Astrocyte of the spinal cord (primary cell): ENCODE measurements around the gene CHST9.
"Not testable (repeated sequence)": the region's sequence is repeated elsewhere in the genome, so short reads cannot be mapped to it uniquely, and the experiment has no call there.

Experiments
- DNase-seq: peaks from one replicate; pipeline ENCODE4 v3.0.0; 2011; ENCODE audit warnings: low read depth, low spot score
- H3K4me3 ChIP-seq: 2 replicates; pipeline ENCODE4 v1.5.1; 2011; ENCODE audit warnings: low read depth, mild to moderate bottlenecking, low read length, moderate library complexity
- in situ Hi-C: cut with HindIII; loops from 2 replicates; pipeline ENCODE4 v1.10.0; 2017; ENCODE audit warnings: low sequenced_read_pairs
- TF ChIP-seq, protein P1 (sequence below): IDR thresholded peaks from 2 replicates; pipeline ENCODE4 v1.5.1; 2012; ENCODE audit warnings: low read depth, mild to moderate bottlenecking, low read length, inconsistent platforms

The CHST9 gene

DNA sequence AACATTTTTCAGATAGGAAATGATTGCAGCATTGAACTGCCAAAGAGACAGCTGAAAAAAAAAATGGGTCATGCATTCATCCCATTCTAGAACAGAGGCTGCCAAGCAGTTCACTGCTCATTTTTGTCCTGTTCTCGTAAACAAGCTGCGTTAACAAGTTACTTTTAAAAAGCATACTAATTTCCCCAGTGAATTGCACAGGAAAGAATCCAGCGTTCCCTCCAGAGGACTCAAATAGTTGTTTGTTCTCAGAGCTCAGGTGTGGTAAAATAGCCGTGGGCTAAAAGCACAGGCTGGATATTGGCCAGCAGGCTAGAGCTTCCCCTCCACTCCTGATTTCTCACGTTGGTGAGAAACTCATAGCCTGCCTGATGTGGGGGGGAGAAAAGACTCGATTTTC lies 243.5 kb downstream of the CHST9 start:
- in situ Hi-C loops = no loop called here
- TF ChIP-seq, protein P1, sequence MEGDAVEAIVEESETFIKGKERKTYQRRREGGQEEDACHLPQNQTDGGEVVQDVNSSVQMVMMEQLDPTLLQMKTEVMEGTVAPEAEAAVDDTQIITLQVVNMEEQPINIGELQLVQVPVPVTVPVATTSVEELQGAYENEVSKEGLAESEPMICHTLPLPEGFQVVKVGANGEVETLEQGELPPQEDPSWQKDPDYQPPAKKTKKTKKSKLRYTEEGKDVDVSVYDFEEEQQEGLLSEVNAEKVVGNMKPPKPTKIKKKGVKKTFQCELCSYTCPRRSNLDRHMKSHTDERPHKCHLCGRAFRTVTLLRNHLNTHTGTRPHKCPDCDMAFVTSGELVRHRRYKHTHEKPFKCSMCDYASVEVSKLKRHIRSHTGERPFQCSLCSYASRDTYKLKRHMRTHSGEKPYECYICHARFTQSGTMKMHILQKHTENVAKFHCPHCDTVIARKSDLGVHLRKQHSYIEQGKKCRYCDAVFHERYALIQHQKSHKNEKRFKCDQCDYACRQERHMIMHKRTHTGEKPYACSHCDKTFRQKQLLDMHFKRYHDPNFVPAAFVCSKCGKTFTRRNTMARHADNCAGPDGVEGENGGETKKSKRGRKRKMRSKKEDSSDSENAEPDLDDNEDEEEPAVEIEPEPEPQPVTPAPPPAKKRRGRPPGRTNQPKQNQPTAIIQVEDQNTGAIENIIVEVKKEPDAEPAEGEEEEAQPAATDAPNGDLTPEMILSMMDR = no peak

DNA sequence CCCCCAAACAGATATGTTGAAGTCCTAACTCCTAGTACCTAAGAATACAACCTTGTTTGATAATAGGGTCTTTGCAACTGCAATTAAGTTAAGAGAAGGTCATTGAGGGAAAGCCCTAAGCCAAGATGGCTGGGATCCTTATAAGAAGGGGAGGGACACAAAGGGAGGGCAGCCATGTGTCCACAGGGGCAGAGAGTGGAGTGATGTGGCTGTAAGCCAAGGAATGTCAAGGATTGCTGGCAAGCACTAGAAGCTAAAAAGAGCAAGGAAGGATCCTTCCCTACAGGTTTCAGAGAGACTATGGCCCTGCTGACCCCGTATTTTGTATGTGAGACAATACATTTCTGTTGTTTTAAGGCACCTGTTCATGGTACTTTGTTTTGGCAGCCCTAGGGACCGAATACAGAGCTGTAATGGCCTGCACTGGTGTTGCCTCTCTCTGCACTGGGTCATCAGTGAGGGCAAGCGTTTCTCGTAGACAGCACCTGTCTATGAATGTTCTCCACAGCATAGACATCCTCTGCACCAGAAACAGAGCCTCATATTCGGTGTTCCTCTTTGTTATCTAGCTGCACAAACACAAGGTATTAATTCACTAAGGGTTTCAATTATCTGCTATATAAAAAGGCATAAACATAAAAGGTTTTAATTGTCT lies 244.2 kb downstream of the CHST9 start:
- TF ChIP-seq, protein P1 = no peak
- in situ Hi-C loops = no loop called here
- no peak overlapping the region for H3K4me3 ChIP-seq
- DNase-seq = no peak

More for the DNA sequence above, 243.5 kb downstream of the CHST9 start:
- DNase-seq = no peak
- H3K4me3 ChIP-seq = no peak overlapping the region

- DNase-seq = no peak
- TF ChIP-seq, protein P1 = no peak
- in situ Hi-C loops = no loop called here
- H3K4me3 ChIP-seq = no peak overlapping the region
These were observed 253.4 kb downstream of the CHST9 start for GRCh38 chr18:26931659-26932058.

- no peak overlapping the region for H3K4me3 ChIP-seq
- no peak for DNase-seq
- TF ChIP-seq, protein P1 = no peak
- in situ Hi-C loops = no loop called here
These were observed 254.5 kb downstream of the CHST9 start for GRCh38 chr18:26930630-26931029.

- H3K4me3 ChIP-seq = no peak overlapping the region
- TF ChIP-seq, protein P1 = no peak
- DNase-seq = no peak
- in situ Hi-C loops = no loop called here
These were observed 256.3 kb downstream of the CHST9 start for GRCh38 chr18:26928670-26929313.

GRCh38 chr18:26927822-26928221 lies 257.3 kb downstream of the CHST9 start:
- in situ Hi-C loops = not testable (repeated sequence)

DNA sequence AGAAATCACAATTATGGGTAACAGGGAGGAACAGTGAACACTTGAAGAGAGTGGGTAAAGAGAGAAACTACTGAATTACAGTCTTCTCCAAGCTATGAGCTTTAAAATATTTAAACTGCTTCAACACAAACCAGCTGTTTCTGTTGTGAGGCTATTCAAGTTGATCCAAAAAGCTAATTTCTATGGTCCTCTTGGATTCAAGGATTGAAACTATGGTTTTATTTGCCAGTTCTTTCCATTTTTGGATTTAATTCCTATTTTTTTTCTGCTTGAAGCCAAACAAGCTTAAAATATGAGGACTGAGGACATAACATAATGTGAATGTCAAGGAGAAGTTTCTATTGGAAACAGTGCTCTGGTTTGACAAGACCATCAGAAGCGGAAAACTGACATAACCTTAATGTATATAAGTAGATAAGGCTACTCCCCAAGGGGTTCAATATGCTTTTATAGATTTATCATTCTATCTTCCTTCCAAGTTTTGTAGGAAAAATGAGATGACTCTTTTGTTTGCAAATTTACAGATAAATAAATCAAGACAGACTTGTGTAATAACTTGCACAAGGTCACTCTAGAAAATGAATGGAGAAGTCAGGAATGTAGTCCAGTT lies 258.9 kb downstream of the CHST9 start:
- TF ChIP-seq, protein P1 = no peak
- no peak overlapping the region for H3K4me3 ChIP-seq
- in situ Hi-C loops = no loop called here
- no peak for DNase-seq

More at GRCh38 chr18:26927822-26928221, 257.3 kb downstream of the CHST9 start:
- not testable (repeated sequence) for H3K4me3 ChIP-seq, DNase-seq
